Thyroid gland (tissue), 4 donors: ENCODE measurements around the gene CSTF2.

Experiments
- POLR2A ChIP-seq, 2 donors: fragments of 450-650 bp; IDR thresholded peaks; one replicate each; pipeline ENCODE4 v1.6.1; 2017; ENCODE audit warnings: antibody characterized with exemption in 2 of 2, mild to moderate bottlenecking in 2 of 2, moderate library complexity in 1 of 2
- TF ChIP-seq, protein P1 (sequence below), 6 experiments: fragments of 200-600 bp in 3 of 6; fragments of 450-650 bp in 3 of 6; sonication (generic) in 3 of 6; IDR thresholded peaks; one replicate each; pipeline ENCODE4 v1.5.1; 2016 to 2019; ENCODE audit warnings: antibody characterized with exemption in 6 of 6, mild to moderate bottlenecking in 2 of 6, inconsistent platforms in 1 of 6, moderate library complexity in 1 of 6

DNA sequence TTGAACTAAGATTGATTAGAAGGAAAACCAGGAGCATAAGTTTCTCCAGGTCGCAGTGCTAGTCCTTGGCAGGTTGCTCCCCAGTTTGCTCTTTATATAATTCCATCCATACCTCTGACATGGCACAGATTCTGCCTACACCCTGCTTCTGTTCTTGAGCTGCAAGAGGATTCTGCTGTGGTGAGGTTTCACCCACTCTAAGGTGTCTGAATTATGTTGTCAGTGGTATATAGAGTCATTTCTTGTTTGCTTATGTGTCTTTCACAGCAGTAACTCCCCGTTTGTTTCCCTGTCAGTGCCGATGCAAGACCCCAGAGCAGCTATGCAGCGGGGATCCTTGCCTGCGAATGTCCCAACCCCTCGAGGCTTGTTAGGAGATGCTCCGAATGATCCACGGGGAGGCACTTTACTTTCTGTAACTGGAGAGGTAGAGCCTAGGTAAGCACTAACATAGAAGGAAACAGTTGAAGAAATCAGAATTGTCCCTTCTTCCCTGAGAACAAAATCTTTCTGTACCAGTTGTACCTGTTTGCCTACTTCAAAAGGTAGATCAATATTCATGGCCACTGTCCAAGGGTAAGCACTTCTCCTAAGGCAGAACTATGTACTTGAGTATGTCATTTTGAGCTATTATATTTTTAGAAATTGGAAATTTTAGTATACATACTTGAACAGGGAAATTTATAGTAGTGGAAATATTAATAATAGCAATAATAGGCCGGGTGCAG is 11.2 kb downstream of the CSTF2 start:
- TF ChIP-seq, protein P1, sequence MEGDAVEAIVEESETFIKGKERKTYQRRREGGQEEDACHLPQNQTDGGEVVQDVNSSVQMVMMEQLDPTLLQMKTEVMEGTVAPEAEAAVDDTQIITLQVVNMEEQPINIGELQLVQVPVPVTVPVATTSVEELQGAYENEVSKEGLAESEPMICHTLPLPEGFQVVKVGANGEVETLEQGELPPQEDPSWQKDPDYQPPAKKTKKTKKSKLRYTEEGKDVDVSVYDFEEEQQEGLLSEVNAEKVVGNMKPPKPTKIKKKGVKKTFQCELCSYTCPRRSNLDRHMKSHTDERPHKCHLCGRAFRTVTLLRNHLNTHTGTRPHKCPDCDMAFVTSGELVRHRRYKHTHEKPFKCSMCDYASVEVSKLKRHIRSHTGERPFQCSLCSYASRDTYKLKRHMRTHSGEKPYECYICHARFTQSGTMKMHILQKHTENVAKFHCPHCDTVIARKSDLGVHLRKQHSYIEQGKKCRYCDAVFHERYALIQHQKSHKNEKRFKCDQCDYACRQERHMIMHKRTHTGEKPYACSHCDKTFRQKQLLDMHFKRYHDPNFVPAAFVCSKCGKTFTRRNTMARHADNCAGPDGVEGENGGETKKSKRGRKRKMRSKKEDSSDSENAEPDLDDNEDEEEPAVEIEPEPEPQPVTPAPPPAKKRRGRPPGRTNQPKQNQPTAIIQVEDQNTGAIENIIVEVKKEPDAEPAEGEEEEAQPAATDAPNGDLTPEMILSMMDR (IDR thresholded peaks at IDR 0.05) = no peak
- no peak for TF ChIP-seq POLR2A (IDR thresholded peaks at IDR 0.05)
